CD4-positive, alpha-beta T cell treated with Interferon gamma for 1 hour (primary cell): ENCODE measurements around the gene KCNH8.

Experiments used
- DNase-seq: peaks from one replicate; pipeline ENCODE4 v3.0.0-alpha.2; 2020

Gene KCNH8

GRCh38 chr3:19522305-19522704 lies 374.0 kb downstream of the KCNH8 start:
- no peak for DNase-seq

- DNase-seq, result no peak
Measured at GRCh38 chr3:19526071-19526470, 377.8 kb downstream of the KCNH8 start.

- DNase-seq, result no peak
Measured at GRCh38 chr3:19527746-19528145, 379.4 kb downstream of the KCNH8 start.

GRCh38 chr3:19531426-19531825 lies 383.1 kb downstream of the KCNH8 start:
- no peak for DNase-seq

- DNase-seq, result no peak
Measured at GRCh38 chr3:19539518-19540392, 391.4 kb downstream of the KCNH8 start.

- no peak for DNase-seq
Measured at GRCh38 chr3:19540464-19540863, 392.2 kb downstream of the KCNH8 start.

- no peak for DNase-seq
Measured at GRCh38 chr3:19541284-19541683, 393.0 kb downstream of the KCNH8 start.

GRCh38 chr3:19543212-19543841 lies 395.0 kb downstream of the KCNH8 start:
- DNase-seq, result no peak

- DNase-seq, result no peak
Measured at GRCh38 chr3:19547665-19548464, 399.6 kb downstream of the KCNH8 start.

- DNase-seq, result no peak
Measured at GRCh38 chr3:19559724-19560442, 411.6 kb downstream of the KCNH8 start.

- DNase-seq, result no peak
Measured at GRCh38 chr3:19573644-19574043, 425.3 kb downstream of the KCNH8 start.

GRCh38 chr3:19574268-19574667 lies 426.0 kb downstream of the KCNH8 start:
- no peak for DNase-seq

- no peak for DNase-seq
Measured at GRCh38 chr3:19576343-19576742, 428.0 kb downstream of the KCNH8 start.
